Stimulated activated CD4-positive, alpha-beta T cell treated with anti-CD3 and anti-CD28 coated beads, Interleukin-2, amount 100 ng/mL, for 24 hours (primary cell): ENCODE results near the gene CXCL13.
"Not testable (repeated sequence)": the region's sequence is repeated elsewhere in the genome, so short reads cannot be mapped to it uniquely, and the experiment has no call there.

Experiments used
- DNase-seq, 2 donors: peaks; one replicate each; pipeline ENCODE4 v3.0.0-alpha.2; 2020

CXCL13 gene

GRCh38 chr4:77613267-77613666 is 7.6 kb downstream of the CXCL13 start:
- DNase-seq = no peak

GRCh38 chr4:77615153-77615552 is 9.5 kb downstream of the CXCL13 start:
- DNase-seq = no peak

GRCh38 chr4:77617203-77617602 is 11.6 kb downstream of the CXCL13 start:
- no peak for DNase-seq

GRCh38 chr4:77618383-77619241 is 13.0 kb downstream of the CXCL13 start:
- peak; percentile 61 to 68 for DNase-seq

- no peak for DNase-seq
These were observed 13.8 kb downstream of the CXCL13 start for GRCh38 chr4:77619408-77619807.

GRCh38 chr4:77621254-77621653 is 15.6 kb downstream of the CXCL13 start:
- DNase-seq = no peak

GRCh38 chr4:77623091-77623490 is 17.5 kb downstream of the CXCL13 start:
- no peak for DNase-seq

- no peak for DNase-seq
These were observed 18.6 kb downstream of the CXCL13 start for GRCh38 chr4:77624213-77624612.

- no peak for DNase-seq
These were observed 19.9 kb downstream of the CXCL13 start for GRCh38 chr4:77625485-77625884.

- no peak for DNase-seq
These were observed 24.3 kb downstream of the CXCL13 start for GRCh38 chr4:77629885-77630284.

GRCh38 chr4:77631276-77631675 is 25.7 kb downstream of the CXCL13 start:
- no peak for DNase-seq

- DNase-seq = no peak
These were observed 28.6 kb downstream of the CXCL13 start for GRCh38 chr4:77634132-77634785.

- no peak for DNase-seq
These were observed 29.6 kb downstream of the CXCL13 start for GRCh38 chr4:77635246-77635645.

GRCh38 chr4:77635876-77636275 is 30.3 kb downstream of the CXCL13 start:
- no peak for DNase-seq

- no peak for DNase-seq
These were observed 31.3 kb downstream of the CXCL13 start for GRCh38 chr4:77636902-77637301.

GRCh38 chr4:77644069-77644468 is 38.4 kb downstream of the CXCL13 start:
- not testable (repeated sequence) for DNase-seq

- no peak for DNase-seq
These were observed 45.2 kb downstream of the CXCL13 start for GRCh38 chr4:77650787-77651186.

- no peak for DNase-seq
These were observed 46.2 kb downstream of the CXCL13 start for GRCh38 chr4:77651820-77652219.

GRCh38 chr4:77652237-77652897 is 46.7 kb downstream of the CXCL13 start:
- DNase-seq = no peak

- DNase-seq = no peak
These were observed 47.6 kb downstream of the CXCL13 start for GRCh38 chr4:77653162-77653758.

GRCh38 chr4:77660318-77660717 is 54.7 kb downstream of the CXCL13 start:
- not testable (repeated sequence) for DNase-seq
